NCI-H748 (cell line): Measurements from ENCODE around the gene APLP2.
"Not testable (repeated sequence)": the region's sequence is repeated elsewhere in the genome, so short reads cannot be mapped to it uniquely, and the experiment has no call there.

ENCODE experiments used
- DNase-seq: peaks from one replicate; lab custom pipeline; 2025; ENCODE audit not compliant: unreplicated experiment; lab: John Stamatoyannopoulos, UW

The APLP2 gene

GRCh38 chr11:130190371-130190881 is 120.7 kb downstream of the APLP2 start:
- DNase-seq: no peak

- DNase-seq: no peak
Observed at GRCh38 chr11:130191896-130192295, 122.2 kb downstream of the APLP2 start.

- no peak for DNase-seq
Observed at GRCh38 chr11:130192845-130193267, 123.2 kb downstream of the APLP2 start.

- DNase-seq: not testable (repeated sequence)
Observed at GRCh38 chr11:130193551-130193950, 123.9 kb downstream of the APLP2 start.
